ENCODE data around the gene CDK6. TPM values are rescaled to one million over a fixed set of nuclear protein-coding genes. Genes with fewer than 3 reads are reported as not detected.

The CDK6 gene
- total and polyA plus RNA-seq, 2 of the 8 experiments (the other 6 are each of a cell fraction or from before 2014, with no cell fraction given), result 5.9 to 18.9 TPM

GRCh38 chr7:92582948-92583347, 253.4 kb downstream of the CDK6 start:
- H2AFZ ChIP-seq (ENCODE audit: low read length), result no peak overlapping the region
- no peak overlapping the region for H3K4ac ChIP-seq (replicated peaks; ENCODE audit: insufficient read length, low read depth, low read length)
- no peak overlapping the region for H2BK12ac ChIP-seq (ENCODE audit: low read depth, low read length)
- ChIA-PET CTCF (ENCODE audit: partially characterized antibody) (interaction anchor here (0.6 to 1.2 kb wide), 2 partner anchors 19 to 158 kb away, joined by 3 read pairs; no protein-coding TSS in a partner anchor), POLR2A (ENCODE audit: partially characterized antibody) (interaction anchor here (1.8 kb wide), 1 partner anchor 20 kb away, joined by 3 read pairs; no protein-coding TSS in a partner anchor)
- no peak overlapping the region for H4K5ac ChIP-seq (ENCODE audit: insufficient read length, low read depth, low read length)
- H3K18ac ChIP-seq (ENCODE audit: extremely low read depth, low read length), result no peak overlapping the region
- no peak overlapping the region for H4K91ac ChIP-seq (replicated peaks; ENCODE audit: insufficient read length, low read length)
- no peaks in the 10 kb centered on the region for H3K23me2 ChIP-seq (ENCODE audit: low read depth, low read length)
- H3K9me3 ChIP-seq (ENCODE audit: insufficient read depth in 2 of 2, low read depth in 1 of 2, low read length in 1 of 2), result no peaks in the 10 kb centered on the region
- H3K14ac ChIP-seq (ENCODE audit: insufficient read length), result no peak overlapping the region
- peaks cover 21 to 82% of the 10 kb centered on the region in 2 experiments for H3K79me2 ChIP-seq (ENCODE audit: control insufficient read depth in 1 of 2, insufficient read depth in 2 of 2, low read length in 2 of 2)
- no peaks in the 10 kb centered on the region for H3K79me1 ChIP-seq (ENCODE audit: low read depth, low read length)
- H4K20me1 ChIP-seq (replicated peaks in 1 of 2; ENCODE audit: control insufficient read depth in 1 of 2, insufficient read depth in 2 of 2, low read length in 2 of 2), result peaks cover 5 to 6% of the 10 kb centered on the region in 2 experiments
- H2BK20ac ChIP-seq (ENCODE audit: low read length), result no peak overlapping the region
- H4K8ac ChIP-seq (ENCODE audit: extremely low read depth, insufficient read depth, low read length), result no peak overlapping the region
- H3K4me1 ChIP-seq (replicated peaks in 1 of 4; ENCODE audit: control insufficient read depth in 3 of 4, insufficient read depth in 4 of 4, low read length in 3 of 4), result no peaks in the 10 kb centered on the region
- no peak overlapping the region for H3K27ac ChIP-seq (ENCODE audit: low read depth, low read length)
- DNase-seq (ENCODE audit: low read depth in 1 of 2, low spot score in 2 of 2) (no peak), FAIRE-seq (no peak)
- no peak overlapping the region for H2AK5ac ChIP-seq (ENCODE audit: low read depth, low read length)
- no peak overlapping the region for H2BK15ac ChIP-seq (ENCODE audit: low read length)
- 95% methylated on average over 1 of the region's 1 CpG; no CpG with 5 or more reads in 1 of the 2 experiments for WGBS, 2 experiments (ENCODE audit: extremely low coverage in 1 of 2, insufficient coverage in 1 of 2, insufficient read length in 1 of 2, insufficient replicate concordance in 2 of 2, low coverage in 1 of 2, low lambda C conversion rate in 2 of 2, missing lambda C conversion rate in 1 of 2)
- H2BK5ac ChIP-seq (ENCODE audit: low read depth, low read length), result no peak overlapping the region
- H3K4me3 ChIP-seq (ENCODE audit: extremely low read depth in 1 of 4, insufficient read depth in 2 of 4, low read depth in 3 of 4, low read length in 4 of 4), result no peak overlapping the region
- H3K23ac ChIP-seq (ENCODE audit: insufficient read length), result no peak overlapping the region
- no peaks in the 10 kb centered on the region for H3K27me3 ChIP-seq (replicated peaks in 1 of 4; ENCODE audit: control insufficient read depth in 3 of 4, extremely low read depth in 1 of 4, insufficient read depth in 3 of 4, low read length in 3 of 4)
- H3K9ac ChIP-seq (replicated peaks in 1 of 4; ENCODE audit: extremely low read depth in 1 of 4, low read depth in 3 of 4, low read length in 3 of 4), result no peak overlapping the region
- peaks cover 10 to 33% (median 16%) of the 10 kb centered on the region in 4 experiments; a peak in 7 of 8 replicates for H3K36me3 ChIP-seq (ENCODE audit: control insufficient read depth in 2 of 4, insufficient read depth in 4 of 4, low read length in 3 of 4)
- H2BK120ac ChIP-seq (replicated peaks; ENCODE audit: low read depth, low read length), result no peak overlapping the region
- TF ChIP-seq NANOG (IDR thresholded peaks at IDR 0.05; ENCODE audit: insufficient read depth, low read depth, low read length, poor library complexity, severe bottlenecking) (no peak), E2F6 (IDR thresholded peaks at IDR 0.05) (no peak)
- no peak overlapping the region for H3K56ac ChIP-seq (replicated peaks; ENCODE audit: insufficient read length, low read depth, low read length)
- H3K4me2 ChIP-seq (ENCODE audit: insufficient read depth in 1 of 2, low read depth in 2 of 2, low read length in 2 of 2), result no peak overlapping the region

Data from H1 (cell line).